Upper lobe of left lung (tissue), 6 donors: ENCODE results near the gene TTC39A. TPM values are rescaled to one million over a fixed set of nuclear protein-coding genes. Genes with fewer than 3 reads are reported as not detected.

Experiments
- ATAC-seq, 2 donors: fragments of 200-7000 bp; cut with Tn5 transposase; one replicate each; pipeline ENCODE4 v1.9.1; 2022; ENCODE audit warnings: mild to moderate bottlenecking in 2 of 2, moderate library complexity in 2 of 2; ENCODE audit not compliant: low FRiP score in 2 of 2
- DNase-seq, 2 donors: peaks; one replicate each; pipeline ENCODE4 v3.0.0-alpha.2; 2019 to 2020
- H3K27ac ChIP-seq, 4 donors: fragments of 200-600 bp; sonication (generic); one replicate each; pipeline ENCODE4 v1.5.1; 2016 to 2019
- H3K27me3 ChIP-seq, 4 donors: fragments of 200-600 bp; sonication (generic); one replicate each; pipeline ENCODE4 v1.5.1; 2017 to 2019
- H3K36me3 ChIP-seq, 4 donors: fragments of 200-600 bp; sonication (generic); one replicate each; pipeline ENCODE4 v1.5.1; 2016 to 2019
- H3K4me1 ChIP-seq, 4 donors: fragments of 200-600 bp; sonication (generic); one replicate each; pipeline ENCODE4 v1.5.1; 2018 to 2019
- H3K4me3 ChIP-seq, 4 donors: fragments of 200-600 bp; sonication (generic); one replicate each; pipeline ENCODE4 v1.5.1; 2017 to 2019; ENCODE audit warnings: mild to moderate bottlenecking in 2 of 4, moderate library complexity in 1 of 4
- H3K9me3 ChIP-seq, 4 donors: fragments of 200-600 bp; sonication (generic); one replicate each; pipeline ENCODE4 v1.5.1; 2018 to 2019
- EP300 ChIP-seq, 4 donors: sonication (generic); formaldehyde crosslinking; IDR thresholded peaks; one replicate each; pipeline ENCODE4 v1.5.1; 2017; ENCODE audit warnings: antibody characterized with exemption in 4 of 4, control low read depth in 2 of 4
- POLR2A ChIP-seq, 4 donors: fragments of 450-650 bp; IDR thresholded peaks; one replicate each; pipeline ENCODE4 v1.5.1; 2016 to 2017; ENCODE audit warnings: antibody characterized with exemption in 4 of 4, mild to moderate bottlenecking in 2 of 4
- POLR2AphosphoS5 ChIP-seq, 2 donors: sonication (generic); formaldehyde crosslinking; IDR thresholded peaks; one replicate each; pipeline ENCODE4 v1.5.1; 2017; ENCODE audit warnings: antibody characterized with exemption in 2 of 2
- whole genome bisulfite sequencing, 2 donors: methylation state at CpG; one replicate each; pipeline ENCODE4 v1.1.5; 2017 to 2018; 5-methylcytosine and 5-hydroxymethylcytosine counted together
- total RNA-seq, 6 donors: library from RNA; depleted of rRNA in 4 of 6; stranded (reverse); fragments of >200 nt in 4 of 6; gene quantifications; one replicate each; pipeline versions ENCODE4 v1.1.0 to v1.2.1, GENCODE V29; 2016 to 2021
- TF ChIP-seq, protein P1 (sequence below), 6 experiments: fragments of 450-650 bp in 4 of 6; fragments of 200-600 bp in 2 of 6; sonication (generic) in 2 of 6; IDR thresholded peaks; one replicate each; pipeline ENCODE4 v1.5.1; 2016 to 2019; ENCODE audit warnings: antibody characterized with exemption in 6 of 6
- donor health status: DM: no; HTN: no; CAD: no; lungs with moderate emphysema.
- donor health status: DM: no; HTN: yes; CAD: no; lungs with severe emphysema.

The TTC39A gene
- total RNA-seq, 6 donors from 2014 or later: 33.0 to 96.4 (median 55.7) TPM

- Histone ChIP-seq H3K27me3 (no peaks in the 10 kb centered on the region), H3K4me1 (peaks cover 6 to 24% (median 15%) of the 10 kb centered on the region in 4 donors), H3K4me3 (no peak overlapping the region), H3K36me3 (peaks cover 0 to 40% (median 2%) of the 10 kb centered on the region in 4 donors), H3K27ac (no peak overlapping the region), H3K9me3 (no peaks in the 10 kb centered on the region)
- ATAC-seq (no peak), DNase-seq (no peak)
- TF ChIP-seq, protein P1, sequence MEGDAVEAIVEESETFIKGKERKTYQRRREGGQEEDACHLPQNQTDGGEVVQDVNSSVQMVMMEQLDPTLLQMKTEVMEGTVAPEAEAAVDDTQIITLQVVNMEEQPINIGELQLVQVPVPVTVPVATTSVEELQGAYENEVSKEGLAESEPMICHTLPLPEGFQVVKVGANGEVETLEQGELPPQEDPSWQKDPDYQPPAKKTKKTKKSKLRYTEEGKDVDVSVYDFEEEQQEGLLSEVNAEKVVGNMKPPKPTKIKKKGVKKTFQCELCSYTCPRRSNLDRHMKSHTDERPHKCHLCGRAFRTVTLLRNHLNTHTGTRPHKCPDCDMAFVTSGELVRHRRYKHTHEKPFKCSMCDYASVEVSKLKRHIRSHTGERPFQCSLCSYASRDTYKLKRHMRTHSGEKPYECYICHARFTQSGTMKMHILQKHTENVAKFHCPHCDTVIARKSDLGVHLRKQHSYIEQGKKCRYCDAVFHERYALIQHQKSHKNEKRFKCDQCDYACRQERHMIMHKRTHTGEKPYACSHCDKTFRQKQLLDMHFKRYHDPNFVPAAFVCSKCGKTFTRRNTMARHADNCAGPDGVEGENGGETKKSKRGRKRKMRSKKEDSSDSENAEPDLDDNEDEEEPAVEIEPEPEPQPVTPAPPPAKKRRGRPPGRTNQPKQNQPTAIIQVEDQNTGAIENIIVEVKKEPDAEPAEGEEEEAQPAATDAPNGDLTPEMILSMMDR (IDR thresholded peaks at IDR 0.05): no peak
- TF ChIP-seq EP300 (IDR thresholded peaks at IDR 0.05) (no peak), POLR2A (IDR thresholded peaks at IDR 0.05) (no peak), POLR2AphosphoS5 (IDR thresholded peaks at IDR 0.05) (no peak)
Observed at GRCh38 chr1:51270751-51271150, 59.6 kb downstream of the TTC39A start.

DNA sequence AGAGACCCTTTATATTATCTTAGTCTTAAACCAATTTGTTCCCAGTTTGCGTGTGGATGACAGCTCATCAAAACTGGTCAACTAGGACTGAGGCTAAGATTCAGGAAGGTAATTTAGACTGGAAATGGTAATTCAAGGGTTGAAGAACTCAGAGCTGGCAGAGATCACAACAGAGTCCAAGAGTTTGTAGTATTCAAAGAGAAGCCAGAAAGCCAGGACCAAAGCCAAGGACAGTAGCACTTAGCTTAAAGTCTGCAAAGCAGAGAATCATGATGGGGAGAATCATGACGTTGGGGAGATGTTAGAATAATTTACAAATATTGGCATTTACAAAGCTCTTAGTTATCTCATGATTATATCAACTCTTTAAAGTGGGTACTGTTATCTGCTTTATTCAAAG, 61.7 kb downstream of the TTC39A start:
- TF ChIP-seq POLR2A (IDR thresholded peaks at IDR 0.05) (no peak), POLR2AphosphoS5 (IDR thresholded peaks at IDR 0.05) (no peak), EP300 (IDR thresholded peaks at IDR 0.05) (no peak)
- TF ChIP-seq, protein P1 (IDR thresholded peaks at IDR 0.05): no peak
- ATAC-seq: no peak
- no peak overlapping the region for H3K27ac ChIP-seq

DNA sequence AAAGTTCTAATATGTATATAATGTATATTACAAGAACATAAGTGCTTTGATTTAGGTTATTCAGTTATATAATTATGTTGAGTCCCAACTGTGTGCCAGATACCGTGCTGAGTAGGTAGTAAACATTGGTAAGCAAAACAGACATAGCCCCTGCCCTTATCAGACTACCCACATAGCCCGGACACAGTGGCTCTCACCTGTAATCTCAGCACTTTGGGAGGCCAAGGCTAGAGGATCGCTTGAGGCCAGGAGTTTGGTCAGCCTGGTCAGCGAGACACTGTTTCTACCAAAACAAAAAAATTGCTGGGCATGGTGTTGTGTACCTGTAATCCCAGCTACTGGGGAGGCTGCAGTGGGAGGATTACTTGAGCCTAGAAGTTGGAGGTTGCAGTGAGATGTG, 63.6 kb downstream of the TTC39A start:
- 99 to 100% methylated on average over 4 of the region's 4 CpGs for WGBS, 2 donors
- Histone ChIP-seq H3K4me3 (no peak overlapping the region), H3K27me3 (no peaks in the 10 kb centered on the region), H3K9me3 (no peaks in the 10 kb centered on the region), H3K36me3 (peaks cover 0 to 21% (median 2%) of the 10 kb centered on the region in 4 donors), H3K4me1 (peaks cover 26 to 45% (median 38%) of the 10 kb centered on the region in 4 donors), H3K27ac (no peak overlapping the region)
- TF ChIP-seq POLR2A (IDR thresholded peaks at IDR 0.05) (no peak), EP300 (IDR thresholded peaks at IDR 0.05) (no peak), POLR2AphosphoS5 (IDR thresholded peaks at IDR 0.05) (no peak)
- TF ChIP-seq, protein P1 (IDR thresholded peaks at IDR 0.05): no peak
- ATAC-seq (no peak), DNase-seq (no peak)

More for the DNA sequence above, 61.7 kb downstream of the TTC39A start:
- Histone ChIP-seq H3K4me1 (peaks cover 24 to 43% (median 30%) of the 10 kb centered on the region in 4 donors), H3K4me3 (no peak overlapping the region), H3K27me3 (no peaks in the 10 kb centered on the region), H3K9me3 (no peaks in the 10 kb centered on the region), H3K36me3 (peaks cover 0 to 28% (median 2%) of the 10 kb centered on the region in 4 donors)
- WGBS, 2 donors: 67 to 71% methylated on average over 2 of the region's 2 CpGs
- no peak for DNase-seq

- H3K36me3 ChIP-seq: peaks cover 0 to 15% (median 2%) of the 10 kb centered on the region in 4 donors
- peaks cover 31 to 48% (median 44%) of the 10 kb centered on the region in 4 donors for H3K4me1 ChIP-seq
- H3K4me3 ChIP-seq: no peak overlapping the region
- DNase-seq: no peak
- H3K27ac ChIP-seq: no peak overlapping the region
- no peak for ATAC-seq
- H3K9me3 ChIP-seq: no peaks in the 10 kb centered on the region
- H3K27me3 ChIP-seq: no peaks in the 10 kb centered on the region
- WGBS, 2 donors: 96 to 97% methylated on average over 2 of the region's 2 CpGs
- TF ChIP-seq, protein P1 (IDR thresholded peaks at IDR 0.05): no peak
- no peak for TF ChIP-seq POLR2A (IDR thresholded peaks at IDR 0.05)
- no peak for TF ChIP-seq EP300 (IDR thresholded peaks at IDR 0.05)
- TF ChIP-seq POLR2AphosphoS5 (IDR thresholded peaks at IDR 0.05): no peak
Observed at GRCh38 chr1:51266181-51266580, 64.2 kb downstream of the TTC39A start.

DNA sequence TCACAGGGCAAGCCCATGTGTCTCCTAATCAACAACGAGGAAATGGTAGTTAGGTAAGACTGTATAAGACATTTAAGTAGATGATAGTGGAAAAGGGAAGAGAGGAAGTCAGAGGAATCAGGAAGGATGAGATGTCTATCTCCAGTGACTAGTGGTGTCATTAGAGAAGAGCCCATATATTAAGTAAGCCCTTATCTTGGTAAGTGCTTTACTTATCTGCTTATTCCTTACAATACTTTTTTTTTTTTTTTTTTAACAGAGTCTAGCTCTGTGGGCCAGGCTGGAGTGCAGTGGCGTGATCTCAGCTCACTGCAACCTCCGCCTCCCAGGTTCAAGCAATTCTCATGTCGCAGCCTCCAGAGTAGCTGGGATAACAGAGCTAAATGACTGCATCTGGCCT, 64.7 kb downstream of the TTC39A start:
- 79% methylated on average over 4 of the region's 4 CpGs for WGBS, 2 donors
- Histone ChIP-seq H3K27ac (no peak overlapping the region), H3K27me3 (no peaks in the 10 kb centered on the region), H3K36me3 (peaks cover 0 to 9% (median 2%) of the 10 kb centered on the region in 4 donors), H3K4me3 (no peak overlapping the region), H3K9me3 (no peaks in the 10 kb centered on the region), H3K4me1 (peaks cover 35 to 53% (median 48%) of the 10 kb centered on the region in 4 donors)
- ATAC-seq (no peak), DNase-seq (no peak)
- TF ChIP-seq EP300 (IDR thresholded peaks at IDR 0.05) (no peak), POLR2A (IDR thresholded peaks at IDR 0.05) (no peak)
